Measurements from ENCODE around the gene CCNJL. TPM values are rescaled to one million over a fixed set of nuclear protein-coding genes. Genes with fewer than 3 reads are reported as not detected.

The CCNJL gene
- total RNA-seq, 1 donor from 2014 or later: 8.4 TPM

DNA sequence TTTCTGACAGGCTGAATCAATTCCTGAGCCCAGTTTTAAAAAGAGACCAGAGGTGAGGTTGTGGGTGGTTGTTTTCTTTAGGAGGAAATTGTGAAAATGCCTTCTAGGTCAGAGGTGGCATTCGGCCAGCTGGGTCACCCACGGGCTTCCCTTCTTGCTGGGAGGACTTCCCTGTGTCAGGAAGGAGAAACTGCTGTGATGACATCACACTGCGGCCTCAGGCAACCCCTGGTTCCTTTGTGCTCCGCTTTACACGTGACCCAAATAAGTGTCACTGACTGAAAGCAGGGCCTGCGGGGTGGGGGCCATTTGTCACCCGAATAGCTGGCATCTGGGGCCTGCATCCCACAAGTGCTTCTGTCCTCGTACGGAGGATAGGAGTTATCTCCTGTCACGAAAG is 43.3 kb downstream of the CCNJL start:
- H3K4me3 Mint-ChIP-seq (ENCODE audit: unreplicated experiment): no peak overlapping the region
- DNase-seq (ENCODE audit: extremely low spot score, unreplicated experiment): no peak

GRCh38 chr5:160268121-160268520 is 44.2 kb downstream of the CCNJL start:
- peaks cover 9% of the 10 kb centered on the region for H3K36me3 Mint-ChIP-seq (ENCODE audit: unreplicated experiment)

More for the DNA sequence above, 43.3 kb downstream of the CCNJL start:
- Mint-ChIP-seq H3K9me3 (ENCODE audit: unreplicated experiment) (no peaks in the 10 kb centered on the region), H3K27me3 (ENCODE audit: unreplicated experiment) (no peaks in the 10 kb centered on the region), H3K4me1 (ENCODE audit: unreplicated experiment) (peaks cover 16% of the 10 kb centered on the region), H3K27ac (ENCODE audit: unreplicated experiment) (no peak overlapping the region), H3K36me3 (ENCODE audit: unreplicated experiment) (peaks cover 9% of the 10 kb centered on the region)
- TF ChIP-seq, protein P1, sequence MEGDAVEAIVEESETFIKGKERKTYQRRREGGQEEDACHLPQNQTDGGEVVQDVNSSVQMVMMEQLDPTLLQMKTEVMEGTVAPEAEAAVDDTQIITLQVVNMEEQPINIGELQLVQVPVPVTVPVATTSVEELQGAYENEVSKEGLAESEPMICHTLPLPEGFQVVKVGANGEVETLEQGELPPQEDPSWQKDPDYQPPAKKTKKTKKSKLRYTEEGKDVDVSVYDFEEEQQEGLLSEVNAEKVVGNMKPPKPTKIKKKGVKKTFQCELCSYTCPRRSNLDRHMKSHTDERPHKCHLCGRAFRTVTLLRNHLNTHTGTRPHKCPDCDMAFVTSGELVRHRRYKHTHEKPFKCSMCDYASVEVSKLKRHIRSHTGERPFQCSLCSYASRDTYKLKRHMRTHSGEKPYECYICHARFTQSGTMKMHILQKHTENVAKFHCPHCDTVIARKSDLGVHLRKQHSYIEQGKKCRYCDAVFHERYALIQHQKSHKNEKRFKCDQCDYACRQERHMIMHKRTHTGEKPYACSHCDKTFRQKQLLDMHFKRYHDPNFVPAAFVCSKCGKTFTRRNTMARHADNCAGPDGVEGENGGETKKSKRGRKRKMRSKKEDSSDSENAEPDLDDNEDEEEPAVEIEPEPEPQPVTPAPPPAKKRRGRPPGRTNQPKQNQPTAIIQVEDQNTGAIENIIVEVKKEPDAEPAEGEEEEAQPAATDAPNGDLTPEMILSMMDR (IDR thresholded peaks at IDR 0.05): no peak

GRCh38 chr5:160266752-160267345 is 45.5 kb downstream of the CCNJL start:
- no peak for DNase-seq (ENCODE audit: extremely low spot score, unreplicated experiment)
- Mint-ChIP-seq H3K27ac (ENCODE audit: unreplicated experiment) (no peak overlapping the region), H3K36me3 (ENCODE audit: unreplicated experiment) (peaks cover 9% of the 10 kb centered on the region), H3K27me3 (ENCODE audit: unreplicated experiment) (no peaks in the 10 kb centered on the region), H3K4me3 (ENCODE audit: unreplicated experiment) (no peak overlapping the region), H3K9me3 (ENCODE audit: unreplicated experiment) (no peaks in the 10 kb centered on the region), H3K4me1 (ENCODE audit: unreplicated experiment) (peaks cover 21% of the 10 kb centered on the region)
- TF ChIP-seq, protein P1 (IDR thresholded peaks at IDR 0.05): no peak

More at GRCh38 chr5:160268121-160268520, 44.2 kb downstream of the CCNJL start:
- no peak for DNase-seq (ENCODE audit: extremely low spot score, unreplicated experiment)
- TF ChIP-seq, protein P1 (IDR thresholded peaks at IDR 0.05): no peak
- no peak overlapping the region for H3K27ac Mint-ChIP-seq (ENCODE audit: unreplicated experiment)
- H3K4me1 Mint-ChIP-seq (ENCODE audit: unreplicated experiment): peaks cover 16% of the 10 kb centered on the region
- no peak overlapping the region for H3K4me3 Mint-ChIP-seq (ENCODE audit: unreplicated experiment)
- H3K9me3 Mint-ChIP-seq (ENCODE audit: unreplicated experiment): no peaks in the 10 kb centered on the region
- no peaks in the 10 kb centered on the region for H3K27me3 Mint-ChIP-seq (ENCODE audit: unreplicated experiment)

DNA sequence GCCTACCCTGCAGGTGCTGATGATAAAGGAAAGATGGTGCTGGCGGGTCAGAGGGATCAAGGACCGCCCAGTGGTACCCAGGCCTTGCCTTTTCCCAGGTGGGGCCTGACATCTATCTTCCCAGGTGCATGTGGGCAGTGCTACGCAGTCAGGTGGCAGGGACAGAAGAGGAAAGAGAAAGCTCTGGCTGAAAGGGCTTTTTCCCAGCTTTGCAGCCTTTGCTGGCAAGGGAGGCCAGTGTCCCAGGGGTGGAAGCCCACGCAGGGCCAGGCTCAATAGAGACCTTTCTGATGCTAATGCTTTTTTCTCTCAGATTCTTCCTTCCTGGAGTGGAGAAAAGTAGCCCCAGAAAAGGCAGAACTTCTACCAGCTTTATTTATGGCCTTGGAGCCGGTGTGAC is 46.3 kb downstream of the CCNJL start:
- TF ChIP-seq, protein P1 (IDR thresholded peaks at IDR 0.05): no peak
- peak overlapping the region; percentile 23 for H3K27ac Mint-ChIP-seq (ENCODE audit: unreplicated experiment)
- H3K9me3 Mint-ChIP-seq (ENCODE audit: unreplicated experiment): no peaks in the 10 kb centered on the region
- no peak for DNase-seq (ENCODE audit: extremely low spot score, unreplicated experiment)
- no peaks in the 10 kb centered on the region for H3K27me3 Mint-ChIP-seq (ENCODE audit: unreplicated experiment)
- peaks cover 11% of the 10 kb centered on the region for H3K36me3 Mint-ChIP-seq (ENCODE audit: unreplicated experiment)
- H3K4me3 Mint-ChIP-seq (ENCODE audit: unreplicated experiment): no peak overlapping the region
- peaks cover 14% of the 10 kb centered on the region for H3K4me1 Mint-ChIP-seq (ENCODE audit: unreplicated experiment)

- DNase-seq (ENCODE audit: extremely low spot score, unreplicated experiment): no peak
- peaks cover 4% of the 10 kb centered on the region for H3K4me1 Mint-ChIP-seq (ENCODE audit: unreplicated experiment)
- H3K36me3 Mint-ChIP-seq (ENCODE audit: unreplicated experiment): peaks cover 11% of the 10 kb centered on the region
- TF ChIP-seq, protein P1 (IDR thresholded peaks at IDR 0.05): no peak
- H3K4me3 Mint-ChIP-seq (ENCODE audit: unreplicated experiment): no peak overlapping the region
- no peak overlapping the region for H3K27ac Mint-ChIP-seq (ENCODE audit: unreplicated experiment)
- H3K27me3 Mint-ChIP-seq (ENCODE audit: unreplicated experiment): no peaks in the 10 kb centered on the region
- no peaks in the 10 kb centered on the region for H3K9me3 Mint-ChIP-seq (ENCODE audit: unreplicated experiment)
Observed at GRCh38 chr5:160263326-160263855, 49.0 kb downstream of the CCNJL start.
